ENCODE results near the gene UBC. TPM values are rescaled to one million over a fixed set of nuclear protein-coding genes. Genes with fewer than 3 reads are reported as not detected.
A peak's percentile ranks its signal among the peaks of the same experiment; 100 is the strongest.

The UBC gene
- total and polyA plus RNA-seq, 9 of the 15 experiments (the other 6 are each of a cell fraction or from before 2014, with no cell fraction given) = 533 to 1,153 (median 813) TPM

GRCh38 chr12:124916374-124917134, 2.1 kb upstream of the UBC start (continued):
- no peak for TF ChIP-seq PREB (CRISPR knock-in tag; IDR thresholded peaks at IDR 0.05)
- TF ChIP-seq POLR2H (tag; IDR thresholded peaks at IDR 0.05; ENCODE audit: low read depth) = no peak
- no peak for TF ChIP-seq ZNF436 (CRISPR knock-in tag; IDR thresholded peaks at IDR 0.05)
- TF ChIP-seq CBX1 (IDR thresholded peaks at IDR 0.05; ENCODE audit: low read depth) = no peak
- TF ChIP-seq PYGO2 (tag; IDR thresholded peaks at IDR 0.05) = no peak
- TF ChIP-seq ZBTB12 (CRISPR knock-in tag; IDR thresholded peaks at IDR 0.05) = 0 out of 2 replicates have a peak, but pooled peaks have one; percentile 22
- peak; percentile 49 for TF ChIP-seq FOS (IDR thresholded peaks at IDR 0.05; ENCODE audit: extremely low read depth, insufficient read length)
- TF ChIP-seq ZBED1 (IDR thresholded peaks at IDR 0.05) = no peak
- TF ChIP-seq PRMT5 (CRISPR knock-in tag; IDR thresholded peaks at IDR 0.05) = no peak
- TF ChIP-seq NKRF (IDR thresholded peaks at IDR 0.05; ENCODE audit: borderline replicate concordance) = no peak
- no peak for TF ChIP-seq HDAC3 (IDR thresholded peaks at IDR 0.05; ENCODE audit: borderline replicate concordance, partially characterized antibody)
- no peak for TF ChIP-seq NR3C1 (CRISPR knock-in tag; IDR thresholded peaks at IDR 0.05)
- no peak for TF ChIP-seq TCF15 (CRISPR knock-in tag; IDR thresholded peaks at IDR 0.05)
- TF ChIP-seq SREBF1 (IDR thresholded peaks at IDR 0.05; ENCODE audit: borderline replicate concordance, low read depth, low read length) = no peak
- no peak for TF ChIP-seq RFX1 (IDR thresholded peaks at IDR 0.05)
- 0 out of 2 replicates have a peak, but pooled peaks have one; percentile 63 for TF ChIP-seq TEAD2 (tag; IDR thresholded peaks at IDR 0.05)
- peak in 1 of 2 experiments; percentile 12; a peak in 1 of 4 replicates for TF ChIP-seq TRIM24 (IDR thresholded peaks at IDR 0.05)
- TF ChIP-seq ZNF449 (CRISPR knock-in tag; IDR thresholded peaks at IDR 0.05) = no peak
- no peak for TF ChIP-seq SRSF7 (optimal IDR thresholded peaks at IDR 0.05; ENCODE audit: low read depth, low read length)
- no peak for TF ChIP-seq TCF7L2 (IDR thresholded peaks at IDR 0.05; ENCODE audit: low read depth, low read length)
- no peak for TF ChIP-seq MXD1 (CRISPR knock-in tag; IDR thresholded peaks at IDR 0.05; ENCODE audit: borderline replicate concordance, poor library complexity, severe bottlenecking)
- TF ChIP-seq ZNF717 (CRISPR knock-in tag; IDR thresholded peaks at IDR 0.05) = no peak
- TF ChIP-seq ZNF695 (CRISPR knock-in tag; IDR thresholded peaks at IDR 0.05) = no peak

Measured in K562 (cell line).